NOMO-1 (cell line): ENCODE data around the gene ENTPD5.
"Not testable (repeated sequence)": the region's sequence is repeated elsewhere in the genome, so short reads cannot be mapped to it uniquely, and the experiment has no call there.

Experiments used
- DNase-seq, 2 experiments: peaks; one replicate each; lab custom pipeline; 2025; ENCODE audit not compliant: unreplicated experiment in 2 of 2; lab: John Stamatoyannopoulos, UW

The ENTPD5 gene

DNA sequence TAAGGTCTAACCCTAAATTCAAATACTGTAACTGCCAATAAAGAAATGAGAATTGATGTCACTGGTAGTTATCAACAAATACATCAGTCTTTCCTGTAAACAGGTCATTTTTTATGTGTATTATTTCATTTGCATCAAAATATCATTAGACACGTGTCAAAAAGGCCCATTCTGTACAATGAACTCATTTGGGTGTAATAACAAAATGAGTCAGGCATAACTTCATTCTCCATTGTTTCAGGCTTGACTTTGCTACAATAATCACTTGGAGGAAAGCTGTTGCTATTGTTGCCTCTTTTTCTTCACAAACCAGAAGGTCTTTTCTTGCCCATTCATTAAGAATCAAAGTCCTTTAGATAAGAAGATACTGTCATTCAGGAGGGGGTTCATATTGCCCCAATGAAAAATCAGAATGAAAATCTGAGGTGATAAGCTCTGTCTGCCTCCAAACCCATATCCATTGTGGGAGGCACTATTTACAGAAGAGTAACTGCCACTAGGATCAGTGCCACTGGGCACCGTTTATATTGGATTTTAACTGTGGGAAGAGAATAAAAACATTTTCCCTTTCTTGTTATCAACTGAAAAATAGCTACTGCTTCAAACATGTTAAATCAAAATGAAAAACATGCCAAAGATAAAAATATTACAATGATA, 10.1 kb downstream of the ENTPD5 start:
- DNase-seq: no peak

DNA sequence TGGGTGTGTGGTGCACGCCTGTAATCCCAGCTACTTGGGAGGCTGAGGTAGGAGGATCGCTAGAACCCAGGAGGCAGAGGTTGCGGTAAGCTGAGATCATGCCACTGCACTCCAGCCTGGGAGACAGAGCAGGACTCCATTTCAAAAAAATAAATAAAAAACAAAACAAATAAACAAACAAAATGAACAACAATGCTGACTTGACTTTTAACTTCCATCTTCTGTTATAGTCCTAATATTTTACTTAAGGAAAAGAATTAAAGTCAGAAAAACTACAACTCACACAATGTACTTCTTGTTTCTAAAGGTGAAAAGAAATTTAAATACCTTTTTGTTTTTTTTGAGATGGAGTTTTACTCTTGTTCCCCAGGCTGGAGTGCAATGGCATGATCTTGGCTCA, 13.4 kb downstream of the ENTPD5 start:
- DNase-seq: not testable (repeated sequence)

DNA sequence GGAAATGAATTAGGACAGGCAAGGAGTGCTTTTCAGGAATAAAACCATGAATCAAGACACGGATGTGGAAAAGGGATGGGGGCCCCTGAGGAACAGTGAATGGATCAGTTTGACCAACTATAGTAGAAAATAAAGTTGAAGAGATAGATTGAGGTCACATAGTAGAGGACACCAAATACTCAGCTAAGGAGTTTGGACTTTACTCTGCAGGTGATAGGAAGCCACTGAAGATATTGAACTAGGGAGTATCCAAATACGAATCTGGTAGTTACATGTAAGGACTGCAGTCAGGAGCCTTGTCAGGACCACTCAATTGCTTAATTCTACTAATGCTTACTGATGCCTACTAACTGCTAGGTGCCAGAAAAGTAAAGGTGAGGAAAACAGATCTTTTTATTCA, 20.4 kb downstream of the ENTPD5 start:
- no peak for DNase-seq

GRCh38 chr14:73997944-73998447, 21.1 kb downstream of the ENTPD5 start:
- DNase-seq: no peak

DNA sequence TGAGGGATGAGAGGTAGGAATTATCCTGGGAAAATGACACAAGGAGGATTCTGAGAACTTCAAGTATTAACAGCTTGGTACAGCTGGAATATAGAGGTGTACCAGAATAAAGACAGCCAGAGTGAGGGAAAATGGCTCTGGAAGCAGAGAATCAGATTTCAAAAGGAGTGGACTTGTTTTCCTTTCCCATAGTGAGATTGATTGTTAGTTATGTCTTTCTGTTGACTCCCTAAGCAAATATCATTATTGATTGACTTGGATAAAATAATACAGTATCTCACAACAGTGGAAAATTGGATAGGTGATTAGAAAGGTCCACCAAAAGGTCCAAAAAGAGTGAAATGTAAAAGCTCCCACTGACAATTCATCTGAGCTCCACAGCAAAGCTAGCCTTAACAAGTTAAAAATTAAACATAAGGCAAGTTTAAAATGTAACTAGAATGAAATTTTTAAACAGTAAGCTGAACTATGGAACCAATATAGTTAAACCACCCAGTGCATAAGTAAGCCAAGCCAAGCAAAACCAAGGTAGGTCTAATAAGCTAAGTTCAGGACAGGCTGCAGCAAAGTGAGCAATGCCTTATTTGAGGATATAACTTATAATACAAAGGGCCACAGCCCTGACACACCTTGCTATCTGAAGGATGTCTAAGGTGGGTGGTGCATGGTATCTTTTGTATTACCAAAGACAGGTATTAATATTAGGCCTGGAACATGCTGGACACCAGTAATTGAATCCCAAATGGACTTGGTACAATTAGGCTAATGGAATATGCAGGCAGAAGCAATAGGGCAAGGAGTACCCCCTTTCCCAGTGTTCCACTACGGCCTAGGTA, 21.8 kb downstream of the ENTPD5 start:
- no peak for DNase-seq

- no peak for DNase-seq
Measured at GRCh38 chr14:73996731-73997107, 22.4 kb downstream of the ENTPD5 start.

DNA sequence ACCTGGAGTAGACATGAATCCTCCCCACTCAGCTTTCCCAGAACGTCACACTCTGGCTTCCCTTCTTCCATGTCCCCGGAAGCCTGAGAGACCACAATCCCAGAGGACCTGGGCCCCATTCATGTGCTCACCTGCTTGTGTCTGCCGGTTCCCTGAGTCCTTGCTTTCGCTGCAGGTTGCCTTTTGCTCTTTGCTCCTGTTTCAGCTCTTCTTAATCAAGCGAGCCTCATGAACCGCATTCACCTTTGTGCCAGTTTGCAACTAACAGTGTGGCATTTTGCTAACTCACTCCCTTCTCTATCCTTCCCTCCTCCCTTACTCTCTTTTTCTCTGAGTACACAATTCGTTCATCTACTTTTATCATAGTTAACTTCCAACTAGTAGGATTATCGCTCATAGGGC, 23.1 kb downstream of the ENTPD5 start:
- DNase-seq: no peak

DNA sequence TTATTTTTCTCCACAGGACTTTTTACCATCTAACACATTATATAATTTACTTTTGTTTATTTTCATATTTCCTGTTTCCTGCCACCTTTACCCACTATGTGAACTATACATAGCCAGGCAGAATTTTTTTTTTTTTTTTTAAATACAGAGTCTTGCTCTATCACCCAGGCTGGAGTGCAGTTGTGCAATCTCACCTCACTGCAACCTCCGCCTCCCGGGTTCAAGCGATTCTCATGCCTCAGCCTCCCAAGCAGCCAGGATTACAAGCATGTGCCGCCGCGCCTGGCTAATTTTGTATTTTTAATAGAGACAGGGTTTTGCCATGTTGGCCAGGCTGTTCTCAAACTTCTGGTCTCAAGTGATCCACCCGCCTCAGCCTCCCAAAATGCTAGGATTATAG, 24.2 kb downstream of the ENTPD5 start:
- not testable (repeated sequence) for DNase-seq

DNA sequence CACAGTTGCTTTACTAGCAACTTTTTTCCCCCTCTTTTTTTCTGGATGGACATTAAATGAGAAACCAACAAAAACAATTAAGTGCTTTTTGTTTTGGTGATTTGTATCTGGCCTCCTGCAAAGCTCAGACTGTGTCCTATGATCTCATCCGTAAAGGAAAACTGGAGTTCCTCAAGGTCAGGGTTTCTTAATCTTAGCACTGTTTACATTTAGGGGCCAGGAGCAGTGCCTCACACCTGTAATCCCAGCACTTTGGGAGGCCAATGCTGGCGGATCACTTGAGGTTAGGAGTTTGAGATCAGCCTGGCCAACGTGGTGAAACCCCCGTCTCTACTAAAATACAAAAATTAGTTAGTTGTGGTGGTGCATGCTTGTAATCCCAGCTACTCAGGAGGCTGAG, 28.0 kb downstream of the ENTPD5 start:
- no peak for DNase-seq

- DNase-seq: not testable (repeated sequence)
Measured at GRCh38 chr14:73988656-73989055, 30.4 kb downstream of the ENTPD5 start.

DNA sequence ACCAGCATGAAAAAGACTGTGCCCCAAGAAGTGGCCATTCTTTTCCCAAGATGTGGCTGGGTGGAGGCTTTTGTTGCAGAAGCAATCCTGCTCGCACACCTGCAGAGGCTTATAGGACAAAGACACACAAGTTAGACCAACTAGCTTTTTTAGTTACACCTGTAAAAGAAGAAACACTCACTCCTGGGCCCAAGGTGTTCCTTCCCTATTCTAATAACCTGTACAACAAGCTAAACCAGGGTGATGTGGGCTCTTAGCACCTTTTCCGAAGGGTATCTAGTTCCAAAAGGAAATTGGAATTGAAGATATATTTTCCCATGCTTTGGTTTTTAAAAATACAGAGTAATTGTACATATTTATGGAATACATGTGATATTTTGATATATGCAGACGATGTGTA, 31.0 kb downstream of the ENTPD5 start:
- no peak for DNase-seq

DNA sequence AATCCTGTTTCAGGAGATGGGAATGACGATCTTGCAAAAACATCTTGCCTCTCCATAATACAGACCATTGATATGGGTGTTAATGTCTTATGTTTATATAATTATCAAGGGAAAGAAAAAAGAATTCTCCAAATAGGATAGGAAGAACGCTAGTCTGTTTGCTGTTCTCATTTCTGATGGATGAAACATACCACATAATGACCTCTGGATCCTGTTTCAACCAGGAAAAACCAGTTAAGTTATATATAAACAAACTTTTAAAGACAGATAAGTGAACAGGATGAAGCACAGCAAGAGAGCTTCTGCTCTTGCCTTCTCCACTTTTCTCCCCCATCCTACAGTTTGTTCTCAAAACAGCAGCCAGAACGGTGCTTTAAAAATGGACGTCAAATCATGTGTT, 41.2 kb downstream of the ENTPD5 start:
- no peak for DNase-seq

DNA sequence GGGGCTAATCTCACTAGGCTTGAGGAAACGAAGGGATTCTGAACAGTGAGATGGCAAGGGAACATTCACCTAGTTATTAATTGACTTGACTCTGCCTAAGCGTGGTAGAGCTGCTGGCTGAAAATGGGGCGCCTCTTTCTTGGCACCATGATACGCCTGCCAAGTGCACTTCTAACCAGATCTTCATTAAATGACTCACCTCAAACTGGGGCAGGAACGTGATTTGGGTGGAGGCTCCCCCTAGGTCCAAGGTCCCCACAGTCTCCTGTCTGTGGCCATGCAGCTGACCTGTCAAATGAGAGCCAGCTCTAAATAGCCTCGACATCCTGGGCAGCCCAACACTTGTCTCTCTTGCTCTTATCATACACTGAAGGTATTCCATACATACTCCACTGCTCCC, 43.0 kb downstream of the ENTPD5 start:
- DNase-seq: no peak

- no peak for DNase-seq
Measured at GRCh38 chr14:73973497-73973896, 45.6 kb downstream of the ENTPD5 start.

- no peak for DNase-seq
Measured at GRCh38 chr14:73968885-73969284, 50.2 kb downstream of the ENTPD5 start.

DNA sequence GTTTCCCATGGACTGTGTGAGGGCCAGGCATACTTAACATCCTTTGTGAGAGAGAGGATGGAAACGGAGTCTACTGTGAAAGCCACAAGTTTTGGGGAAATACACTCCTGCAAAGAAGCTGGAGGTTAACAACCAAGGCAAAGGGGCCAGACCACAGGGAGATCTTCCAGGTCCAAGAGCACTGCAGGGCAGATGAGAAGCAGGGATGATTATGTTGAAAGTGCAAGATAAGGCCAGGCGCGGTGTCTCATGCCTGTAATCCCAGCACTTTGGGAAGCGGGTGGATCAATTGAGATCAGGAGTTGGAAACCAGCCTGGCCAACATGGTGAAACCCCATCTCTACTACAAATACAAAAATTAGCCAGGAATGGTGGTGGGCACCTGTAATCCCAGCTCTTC, 53.9 kb downstream of the ENTPD5 start:
- no peak for DNase-seq

- no peak for DNase-seq
Measured at GRCh38 chr14:73961192-73961591, 57.9 kb downstream of the ENTPD5 start.

DNA sequence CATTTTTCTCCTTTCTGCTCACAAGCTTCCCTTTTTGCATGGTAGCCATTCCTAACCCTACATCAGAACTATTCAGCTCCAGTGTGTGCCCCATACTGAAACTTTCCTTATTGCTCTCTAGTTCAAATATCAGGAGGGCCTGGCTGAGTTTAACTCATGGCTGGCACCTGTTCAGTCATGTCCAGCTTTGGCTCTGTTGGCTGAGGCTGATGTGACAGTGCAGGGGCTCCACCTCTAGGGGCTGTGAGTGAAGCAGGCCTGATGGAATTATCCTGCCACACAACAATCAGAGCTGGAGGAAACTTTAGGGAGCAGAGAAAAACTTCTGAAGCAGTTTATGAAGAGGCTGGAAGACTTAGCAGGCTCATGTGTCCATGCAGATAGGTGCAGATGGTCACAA, 60.5 kb downstream of the ENTPD5 start:
- no peak for DNase-seq

- no peak for DNase-seq
Measured at GRCh38 chr14:73955674-73956073, 63.4 kb downstream of the ENTPD5 start.

GRCh38 chr14:73953731-73954130, 65.4 kb downstream of the ENTPD5 start:
- DNase-seq: no peak

DNA sequence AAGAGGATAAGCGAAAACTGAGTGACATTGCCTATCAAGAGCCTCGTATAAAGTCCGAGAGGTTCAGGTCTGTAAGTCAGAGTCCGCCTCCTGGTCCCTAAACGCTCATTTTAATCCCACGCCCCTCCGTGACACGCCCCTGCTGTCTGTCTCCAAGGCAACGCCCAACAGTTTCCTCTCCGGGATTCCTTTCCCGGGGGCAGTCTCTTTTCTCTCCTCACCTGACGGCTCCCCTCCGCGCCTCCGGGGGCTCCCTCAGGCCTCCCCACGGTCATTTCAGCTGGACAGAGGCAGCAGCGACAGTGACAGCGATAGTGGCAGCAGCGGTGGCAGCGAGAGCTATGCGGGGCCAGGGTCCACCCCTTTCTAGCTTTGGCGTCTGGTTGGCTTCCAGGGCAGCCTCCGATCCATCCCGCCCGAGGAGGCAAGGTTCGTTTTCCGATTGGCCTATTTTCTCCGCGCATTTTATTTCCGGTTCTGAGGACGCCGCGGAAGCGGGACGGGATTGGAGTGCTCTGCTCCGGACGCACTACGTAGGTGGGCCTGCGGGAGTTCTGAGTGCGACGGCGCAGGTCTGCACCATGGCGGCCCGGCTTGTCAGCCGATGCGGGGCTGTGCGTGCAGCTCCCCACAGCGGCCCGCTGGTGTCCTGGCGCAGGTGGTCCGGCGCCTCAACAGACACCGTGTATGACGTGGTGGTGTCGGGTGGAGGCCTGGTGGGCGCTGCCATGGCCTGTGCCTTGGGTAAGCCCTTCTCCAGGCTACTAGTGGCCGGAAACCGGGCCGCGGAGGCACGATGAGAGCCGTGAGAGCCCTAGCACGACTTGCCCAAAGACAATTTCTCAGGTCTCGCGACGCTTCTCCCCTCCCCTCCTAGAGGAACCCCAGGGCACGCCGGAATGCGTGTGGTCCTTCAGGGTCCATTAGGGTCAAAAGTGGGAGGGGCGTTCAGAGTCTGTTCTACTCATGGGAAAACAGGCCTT, 69.0 kb downstream of the ENTPD5 start, which contains the start of the genes COQ6 and FAM161B:
Gene COQ6, plus strand, starts transcription at position 551 of the 983 bp plus-strand sequence. Its CDS starts 31 bp downstream, at position 582.
Gene FAM161B, minus strand, starts transcription at position 343 of the 983 bp plus-strand sequence. Its CDS starts 68 bp downstream, at position 275.
- peak; percentile 95 to 98 for DNase-seq
